ENCODE data around the gene ATP6V1G1.

DNA sequence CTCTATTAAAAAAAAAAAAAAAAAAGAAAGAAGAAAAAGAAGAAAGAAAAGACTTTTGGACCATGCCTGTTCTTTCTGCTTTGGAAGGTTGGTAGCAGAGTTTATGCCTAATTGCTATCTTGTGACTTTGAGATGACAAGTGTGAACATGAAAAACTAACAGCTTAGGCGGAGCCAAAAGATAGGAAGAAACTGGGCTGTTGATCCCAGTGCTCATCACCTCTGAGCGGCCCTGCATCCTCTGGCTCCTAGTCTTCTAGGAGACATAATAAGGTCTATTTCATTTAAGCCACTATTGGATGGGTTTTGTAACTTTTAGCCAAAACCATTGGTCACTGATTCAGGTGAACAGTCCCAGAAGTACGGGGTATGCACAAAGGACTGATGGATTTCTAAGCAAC lies 34.4 kb upstream of the ATP6V1G1 start:
- TF ChIP-seq CTCF (IDR thresholded peaks at IDR 0.05) (no peak), POLR2A (IDR thresholded peaks at IDR 0.05) (no peak)

All from uterus (tissue), 2 donors.